Measurements from ENCODE around the gene TAF7.
"Not testable (repeated sequence)": the region's sequence is repeated elsewhere in the genome, so short reads cannot be mapped to it uniquely, and the experiment has no call there.

The TAF7 gene

DNA sequence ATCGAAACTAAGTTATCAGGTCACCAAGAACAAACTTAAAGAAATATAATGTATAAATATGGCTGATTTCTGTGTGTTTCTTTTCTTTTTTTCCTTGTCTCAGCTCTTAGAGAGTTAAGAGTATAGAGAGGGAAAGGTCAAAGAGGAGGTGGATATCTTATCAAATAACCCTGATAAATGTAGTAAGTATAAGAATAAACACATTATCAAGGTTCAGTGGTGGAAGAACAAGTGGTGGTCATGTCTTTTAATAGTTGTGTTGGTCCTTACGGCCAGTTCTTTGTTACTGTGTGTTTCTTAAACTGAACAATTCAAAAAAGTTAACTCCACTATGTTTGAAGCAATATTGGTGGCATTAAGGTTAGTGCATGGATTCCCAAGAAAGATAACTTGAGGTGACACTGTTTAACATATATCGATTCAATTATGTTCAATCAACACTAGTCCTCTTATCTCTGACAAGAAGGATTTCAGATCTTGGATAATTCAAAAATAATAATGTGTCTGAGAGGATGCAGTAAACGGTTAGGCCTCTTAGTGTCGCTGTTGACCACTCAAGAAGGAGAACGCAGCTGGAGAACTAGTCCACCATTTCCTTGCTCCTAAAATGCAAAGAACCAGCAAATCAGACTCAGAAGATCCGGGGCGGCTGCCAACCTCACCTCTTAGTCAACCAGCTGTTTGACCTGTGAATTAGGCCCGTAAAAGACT, 22.8 kb upstream of the TAF7 start, which contains the start of gene PCDHGA3:
Gene PCDHGA3, plus strand, starts transcription at position 588 of the 711 bp plus-strand sequence. CDS start 205 bp downstream, outside the sequence.
- no peaks in the 10 kb centered on the region for H4K20me1 ChIP-seq (ENCODE audit: insufficient read depth, low read length)
- H2AFZ ChIP-seq (ENCODE audit: low read depth, low read length) = no peak within 1 kb of the TSS
- H3K27me3 ChIP-seq (ENCODE audit: low read depth, low read length) = no peaks in the 10 kb centered on the region
- TF ChIP-seq, protein P1, sequence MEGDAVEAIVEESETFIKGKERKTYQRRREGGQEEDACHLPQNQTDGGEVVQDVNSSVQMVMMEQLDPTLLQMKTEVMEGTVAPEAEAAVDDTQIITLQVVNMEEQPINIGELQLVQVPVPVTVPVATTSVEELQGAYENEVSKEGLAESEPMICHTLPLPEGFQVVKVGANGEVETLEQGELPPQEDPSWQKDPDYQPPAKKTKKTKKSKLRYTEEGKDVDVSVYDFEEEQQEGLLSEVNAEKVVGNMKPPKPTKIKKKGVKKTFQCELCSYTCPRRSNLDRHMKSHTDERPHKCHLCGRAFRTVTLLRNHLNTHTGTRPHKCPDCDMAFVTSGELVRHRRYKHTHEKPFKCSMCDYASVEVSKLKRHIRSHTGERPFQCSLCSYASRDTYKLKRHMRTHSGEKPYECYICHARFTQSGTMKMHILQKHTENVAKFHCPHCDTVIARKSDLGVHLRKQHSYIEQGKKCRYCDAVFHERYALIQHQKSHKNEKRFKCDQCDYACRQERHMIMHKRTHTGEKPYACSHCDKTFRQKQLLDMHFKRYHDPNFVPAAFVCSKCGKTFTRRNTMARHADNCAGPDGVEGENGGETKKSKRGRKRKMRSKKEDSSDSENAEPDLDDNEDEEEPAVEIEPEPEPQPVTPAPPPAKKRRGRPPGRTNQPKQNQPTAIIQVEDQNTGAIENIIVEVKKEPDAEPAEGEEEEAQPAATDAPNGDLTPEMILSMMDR (IDR thresholded peaks at IDR 0.05; ENCODE audit: low read depth, low read length) = no peak
- no peak for TF ChIP-seq EZH2phosphoT487 (IDR thresholded peaks at IDR 0.05; ENCODE audit: low read depth)
- no peaks in the 10 kb centered on the region for H3K4me1 ChIP-seq (ENCODE audit: low read length)
- no peaks in the 10 kb centered on the region for H3K79me2 ChIP-seq (ENCODE audit: low read length)
- no peak within 1 kb of the TSS for H3K9ac ChIP-seq (ENCODE audit: low read length)
- H3K36me3 ChIP-seq (replicated peaks; ENCODE audit: low read depth, low read length) = no peaks in the 10 kb centered on the region
- H3K4me3 ChIP-seq (ENCODE audit: low read length) = no peak within 1 kb of the TSS
- H3K9me3 ChIP-seq (ENCODE audit: insufficient read depth, low read length) = no peaks in the 10 kb centered on the region
- H3K27ac ChIP-seq (ENCODE audit: low read length) = no peak within 1 kb of the TSS
- H3K4me2 ChIP-seq (ENCODE audit: low read length) = no peak within 1 kb of the TSS

GRCh38 chr5:141342773-141343172, 22.2 kb upstream of the TAF7 start:
- H3K4me2 ChIP-seq (ENCODE audit: low read length) = no peak overlapping the region
- H3K4me1 ChIP-seq (ENCODE audit: low read length) = no peaks in the 10 kb centered on the region
- H4K20me1 ChIP-seq (ENCODE audit: insufficient read depth, low read length) = no peaks in the 10 kb centered on the region
- H3K36me3 ChIP-seq (replicated peaks; ENCODE audit: low read depth, low read length) = no peaks in the 10 kb centered on the region
- no peaks in the 10 kb centered on the region for H3K27me3 ChIP-seq (ENCODE audit: low read depth, low read length)
- no peaks in the 10 kb centered on the region for H3K9me3 ChIP-seq (ENCODE audit: insufficient read depth, low read length)
- TF ChIP-seq EZH2phosphoT487 (IDR thresholded peaks at IDR 0.05; ENCODE audit: low read depth) = no peak
- TF ChIP-seq, protein P1 (IDR thresholded peaks at IDR 0.05; ENCODE audit: low read depth, low read length) = no peak
- H3K27ac ChIP-seq (ENCODE audit: low read length) = no peak overlapping the region
- H2AFZ ChIP-seq (ENCODE audit: low read depth, low read length) = no peak overlapping the region
- H3K4me3 ChIP-seq (ENCODE audit: low read length) = no peak overlapping the region
- H3K9ac ChIP-seq (ENCODE audit: low read length) = no peak overlapping the region
- no peaks in the 10 kb centered on the region for H3K79me2 ChIP-seq (ENCODE audit: low read length)

DNA sequence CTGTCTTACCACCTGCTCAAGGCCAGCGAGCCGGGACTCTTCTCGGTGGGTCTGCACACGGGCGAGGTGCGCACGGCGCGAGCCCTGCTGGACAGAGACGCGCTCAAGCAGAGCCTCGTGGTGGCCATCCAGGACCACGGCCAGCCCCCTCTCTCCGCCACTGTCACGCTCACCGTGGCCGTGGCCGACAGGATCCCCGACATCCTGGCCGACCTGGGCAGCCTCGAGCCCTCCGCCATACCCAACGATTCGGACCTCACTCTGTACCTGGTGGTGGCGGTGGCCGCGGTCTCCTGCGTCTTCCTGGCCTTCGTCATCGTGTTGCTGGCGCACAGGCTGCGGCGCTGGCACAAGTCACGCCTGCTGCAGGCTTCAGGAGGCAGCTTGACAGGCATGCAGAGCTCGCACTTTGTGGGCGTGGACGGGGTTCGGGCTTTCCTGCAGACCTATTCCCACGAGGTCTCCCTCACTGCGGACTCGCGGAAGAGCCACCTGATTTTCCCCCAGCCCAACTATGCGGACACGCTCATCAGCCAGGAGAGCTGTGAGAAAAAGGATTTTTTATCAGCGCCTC, 20.3 kb upstream of the TAF7 start:
- H3K79me2 ChIP-seq (ENCODE audit: low read length); H3K9me3 ChIP-seq (ENCODE audit: insufficient read depth, low read length); H3K4me3 ChIP-seq (ENCODE audit: low read length); H3K4me2 ChIP-seq (ENCODE audit: low read length); H3K27ac ChIP-seq (ENCODE audit: low read length); H3K9ac ChIP-seq (ENCODE audit: low read length); H3K36me3 ChIP-seq (replicated peaks; ENCODE audit: low read depth, low read length); H3K27me3 ChIP-seq (ENCODE audit: low read depth, low read length); H3K4me1 ChIP-seq (ENCODE audit: low read length); H4K20me1 ChIP-seq (ENCODE audit: insufficient read depth, low read length); H2AFZ ChIP-seq (ENCODE audit: low read depth, low read length): not testable (repeated sequence)

- H4K20me1 ChIP-seq (ENCODE audit: insufficient read depth, low read length) = no peaks in the 10 kb centered on the region
- no peak within 1 kb of the TSS for H3K4me2 ChIP-seq (ENCODE audit: low read length)
- H3K27me3 ChIP-seq (ENCODE audit: low read depth, low read length) = no peaks in the 10 kb centered on the region
- no peaks in the 10 kb centered on the region for H3K36me3 ChIP-seq (replicated peaks; ENCODE audit: low read depth, low read length)
- no peaks in the 10 kb centered on the region for H3K9me3 ChIP-seq (ENCODE audit: insufficient read depth, low read length)
- H3K27ac ChIP-seq (ENCODE audit: low read length) = no peak within 1 kb of the TSS
- H3K9ac ChIP-seq (ENCODE audit: low read length) = no peak within 1 kb of the TSS
- no peaks in the 10 kb centered on the region for H3K79me2 ChIP-seq (ENCODE audit: low read length)
- H2AFZ ChIP-seq (ENCODE audit: low read depth, low read length) = no peak within 1 kb of the TSS
- no peaks in the 10 kb centered on the region for H3K4me1 ChIP-seq (ENCODE audit: low read length)
- TF ChIP-seq EZH2phosphoT487 (IDR thresholded peaks at IDR 0.05; ENCODE audit: low read depth) = no peak
- TF ChIP-seq, protein P1 (IDR thresholded peaks at IDR 0.05; ENCODE audit: low read depth, low read length) = no peak
- H3K4me3 ChIP-seq (ENCODE audit: low read length) = no peak within 1 kb of the TSS
These were observed 18.1 kb upstream of the TAF7 start, which contains the start of gene PCDHGA2 for GRCh38 chr5:141338538-141339306. Gene PCDHGA2, plus strand, starts transcription at chr5:141338760.

GRCh38 chr5:141332571-141332970, 12.0 kb upstream of the TAF7 start:
- not testable (repeated sequence) for H3K9ac ChIP-seq (ENCODE audit: low read length); H4K20me1 ChIP-seq (ENCODE audit: insufficient read depth, low read length); H3K79me2 ChIP-seq (ENCODE audit: low read length); H3K36me3 ChIP-seq (replicated peaks; ENCODE audit: low read depth, low read length); H3K4me3 ChIP-seq (ENCODE audit: low read length); H3K27ac ChIP-seq (ENCODE audit: low read length); H3K4me2 ChIP-seq (ENCODE audit: low read length); H3K27me3 ChIP-seq (ENCODE audit: low read depth, low read length); H3K4me1 ChIP-seq (ENCODE audit: low read length); H2AFZ ChIP-seq (ENCODE audit: low read depth, low read length); H3K9me3 ChIP-seq (ENCODE audit: insufficient read depth, low read length)
